HG03139 (cell line): ENCODE measurements around the gene RASA2.
A peak's percentile ranks its signal among the peaks of the same experiment; 100 is the strongest.
"Not testable (repeated sequence)": the region's sequence is repeated elsewhere in the genome, so short reads cannot be mapped to it uniquely, and the experiment has no call there.

Experiments used
- ATAC-seq: cut with Tn5 transposase; IDR thresholded peaks from one replicate; pipeline ENCODE4 v1.9.1; 2021; ENCODE audit not compliant: unreplicated experiment

Gene RASA2

DNA sequence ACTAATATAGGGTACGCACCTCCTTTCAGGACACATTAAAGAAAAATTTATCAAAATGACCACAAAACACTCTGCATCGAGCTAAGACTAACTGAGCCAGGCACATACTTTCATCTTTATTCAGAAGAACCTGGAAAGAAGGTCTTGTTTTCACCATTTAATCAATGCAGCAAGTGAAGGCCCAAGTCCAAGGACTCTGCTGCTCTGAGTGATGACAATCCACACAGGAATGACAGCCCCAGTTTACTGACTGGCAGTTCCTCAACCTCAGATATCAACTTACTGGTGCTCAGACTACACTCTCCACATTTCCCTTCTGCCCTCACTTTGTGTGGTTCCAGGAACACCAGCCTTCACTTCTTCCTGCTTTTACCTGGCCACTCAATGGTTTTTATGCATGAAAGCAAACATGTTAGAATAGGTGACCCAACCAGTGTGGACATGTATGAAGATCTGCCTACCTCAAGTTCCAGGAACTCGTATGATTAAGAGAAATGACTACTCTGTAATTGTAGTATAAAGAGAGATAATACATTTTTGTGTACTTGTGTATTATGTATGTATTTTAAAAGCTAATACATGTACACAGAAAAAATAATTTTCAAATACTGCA is 29.1 kb upstream of the RASA2 start:
- ATAC-seq, result no peak

DNA sequence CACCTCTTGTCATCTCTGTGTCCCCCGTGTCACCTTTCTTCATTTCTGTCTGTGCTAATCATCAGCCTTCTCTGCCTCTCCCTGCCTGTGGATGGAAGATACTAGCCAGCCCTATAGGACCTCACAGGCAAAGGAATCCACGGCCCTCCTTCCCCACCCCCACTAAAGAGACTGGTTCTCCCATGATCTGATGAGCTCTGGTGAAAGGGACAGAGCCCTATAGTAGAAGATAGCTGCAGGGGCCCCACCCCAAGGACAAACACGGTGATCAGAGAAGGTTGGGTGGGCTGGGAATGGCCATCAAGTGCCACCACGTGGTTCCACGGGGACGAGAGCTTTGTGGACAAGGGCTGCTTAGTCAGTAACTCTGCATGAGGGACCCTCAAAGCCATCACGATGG is 27.8 kb upstream of the RASA2 start:
- no peak for ATAC-seq

DNA sequence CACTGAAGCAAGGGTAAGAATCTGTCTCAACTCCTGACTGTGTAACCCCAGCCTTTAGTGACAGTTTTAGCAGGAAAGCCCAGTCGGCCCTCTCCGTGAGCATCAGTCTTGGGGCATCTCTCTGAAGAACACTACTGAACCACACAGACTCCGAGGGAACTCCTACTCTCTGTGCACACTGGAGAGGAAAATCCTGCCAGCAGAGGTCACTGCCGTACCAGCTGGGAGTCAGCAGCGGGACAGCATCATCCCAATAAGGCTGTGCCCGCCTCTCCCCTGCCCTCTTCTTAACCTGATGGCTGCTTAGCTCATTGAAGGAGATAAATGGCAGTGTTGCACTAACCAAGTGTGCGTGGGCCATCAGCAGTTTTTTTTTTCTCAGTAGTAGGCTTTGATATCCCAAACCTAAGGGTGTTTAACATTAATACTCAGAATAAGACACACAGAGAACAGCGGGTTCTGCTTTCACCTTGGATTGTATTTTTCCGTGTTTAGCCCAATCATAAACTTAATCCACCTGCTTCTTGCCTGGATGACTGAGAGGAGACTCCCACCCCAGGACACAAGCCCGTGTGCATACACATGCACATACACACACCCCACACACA is 26.6 kb upstream of the RASA2 start:
- peak; percentile 86 for ATAC-seq

DNA sequence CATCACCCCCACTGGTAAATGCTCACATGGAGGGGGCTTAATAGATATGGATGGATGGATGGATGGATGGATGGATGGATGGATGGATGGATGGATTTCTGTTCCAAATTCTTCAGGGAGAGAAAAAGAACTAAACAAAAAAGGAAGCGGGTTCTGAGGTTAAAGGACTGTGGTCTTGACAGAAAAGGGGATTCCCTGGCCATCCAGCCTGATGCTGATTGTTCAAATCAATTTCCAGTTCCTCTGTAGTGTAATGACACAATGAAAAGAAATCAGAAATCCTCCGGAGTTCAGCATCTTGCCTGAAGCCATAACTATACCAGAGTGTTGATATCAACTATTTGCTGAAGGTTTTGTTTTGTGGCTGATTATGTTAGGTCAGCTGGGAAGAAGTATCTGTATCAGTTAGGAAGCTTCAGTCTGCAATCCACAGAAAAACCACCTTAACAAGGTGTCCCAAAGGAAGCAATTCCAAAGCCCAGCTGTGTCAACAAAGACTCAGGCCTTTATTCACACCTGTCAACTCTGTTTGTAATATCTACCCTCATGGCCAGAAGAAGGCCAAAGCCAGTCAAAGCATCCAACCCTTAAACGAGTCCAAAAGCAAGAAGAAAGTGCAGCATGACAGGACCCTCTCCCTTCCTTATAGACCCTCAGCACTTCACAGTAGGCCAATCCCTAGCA is 24.5 kb upstream of the RASA2 start:
- no peak for ATAC-seq

DNA sequence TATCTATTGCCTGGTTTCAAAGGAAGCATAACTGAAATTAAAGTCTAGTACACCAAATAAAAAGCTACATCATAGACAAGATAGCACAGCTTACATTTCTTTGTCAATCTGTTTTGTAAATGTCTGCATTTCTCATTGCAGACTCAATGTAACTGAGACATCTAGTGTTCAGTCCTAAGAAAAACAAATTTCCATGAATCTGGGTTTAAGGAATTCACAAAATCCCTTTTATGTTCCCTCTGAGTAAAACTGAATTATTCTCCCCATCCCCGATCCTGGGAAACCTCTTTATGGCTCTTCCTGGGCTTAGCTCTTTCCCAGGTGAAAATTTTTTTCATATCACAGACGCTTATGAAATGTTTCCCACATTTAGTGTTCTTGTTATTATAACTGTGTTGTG is 21.6 kb upstream of the RASA2 start:
- ATAC-seq, result no peak

DNA sequence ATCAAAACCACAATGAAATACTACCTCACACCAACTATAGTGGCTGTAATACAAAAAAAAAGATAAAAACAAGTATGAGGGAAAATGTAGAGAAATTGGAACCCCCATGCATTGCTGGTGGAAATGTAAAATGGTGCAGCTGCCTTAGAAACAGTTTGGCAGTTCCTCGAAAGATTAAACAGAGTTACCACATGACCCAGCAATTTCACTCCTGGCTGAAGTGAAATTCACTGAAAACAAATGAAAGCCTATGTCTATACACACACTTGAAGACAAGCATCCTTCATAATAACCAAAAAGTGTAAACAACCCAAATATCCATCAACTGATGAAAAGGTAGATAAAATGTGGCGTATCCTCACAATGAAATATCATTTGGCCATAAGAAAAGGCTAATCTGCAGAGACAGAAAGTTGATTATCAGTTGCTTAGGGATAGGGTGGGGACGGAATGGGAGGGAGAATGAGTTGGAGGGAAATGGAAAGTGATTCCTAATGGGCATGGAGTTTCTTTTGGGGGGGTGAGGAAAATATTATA is 20.1 kb upstream of the RASA2 start:
- no peak for ATAC-seq

DNA sequence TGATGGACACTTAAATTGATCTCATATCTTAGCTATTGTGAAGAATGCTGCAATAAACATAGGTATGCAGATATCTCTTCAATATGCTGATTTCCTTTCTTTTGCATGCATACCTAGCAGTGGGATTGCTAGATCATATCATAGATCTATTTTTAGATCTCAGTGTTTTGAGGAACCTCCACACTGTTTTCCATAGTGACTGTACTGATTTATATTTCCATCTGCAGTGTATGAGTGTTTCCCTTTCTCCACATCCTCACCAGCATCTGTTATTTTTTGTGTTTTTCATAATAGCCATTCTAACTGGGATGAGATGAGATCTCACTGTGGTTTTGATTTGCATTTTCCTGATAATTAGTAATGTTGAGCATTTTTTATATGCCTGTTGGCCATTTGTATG is 17.1 kb upstream of the RASA2 start:
- no peak for ATAC-seq

DNA sequence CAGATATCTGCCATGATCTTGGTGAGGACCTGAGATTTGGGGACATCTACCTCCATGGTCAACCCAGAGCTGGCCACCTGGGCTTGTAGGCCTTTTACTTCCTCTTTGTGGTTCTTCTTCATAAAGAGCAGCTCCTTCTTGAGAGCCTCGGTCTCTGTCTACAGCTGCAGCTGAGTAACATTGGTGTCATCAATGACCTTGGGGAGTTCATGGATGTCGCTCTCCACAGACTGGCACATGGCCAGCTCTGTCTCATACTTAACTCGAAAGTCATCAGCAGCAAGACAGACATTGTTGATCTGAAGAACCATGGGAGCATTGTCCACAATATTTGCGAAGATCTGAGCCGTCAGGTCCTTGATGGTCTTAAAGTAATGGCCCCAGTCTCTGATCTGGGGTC is 15.7 kb upstream of the RASA2 start:
- no peak for ATAC-seq

DNA sequence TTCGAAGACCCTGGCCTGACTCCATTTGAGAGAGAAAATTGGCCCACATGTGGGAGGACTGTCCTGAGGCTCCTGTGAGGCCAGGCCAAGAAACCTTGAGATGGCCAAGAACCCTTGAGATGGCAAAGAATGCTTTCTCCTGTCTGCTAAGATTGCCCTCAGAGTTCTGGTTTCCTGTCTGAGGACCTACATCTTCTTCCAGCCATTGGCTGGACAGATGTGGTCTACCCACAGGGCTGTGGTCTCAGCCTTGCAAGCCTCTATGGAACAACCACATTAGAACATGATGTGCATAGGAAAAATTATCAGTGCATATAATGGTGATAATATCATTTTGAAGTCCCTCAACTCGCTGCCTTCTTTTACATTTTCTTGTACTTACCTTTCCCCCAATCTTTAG is 10.8 kb upstream of the RASA2 start:
- no peak for ATAC-seq

DNA sequence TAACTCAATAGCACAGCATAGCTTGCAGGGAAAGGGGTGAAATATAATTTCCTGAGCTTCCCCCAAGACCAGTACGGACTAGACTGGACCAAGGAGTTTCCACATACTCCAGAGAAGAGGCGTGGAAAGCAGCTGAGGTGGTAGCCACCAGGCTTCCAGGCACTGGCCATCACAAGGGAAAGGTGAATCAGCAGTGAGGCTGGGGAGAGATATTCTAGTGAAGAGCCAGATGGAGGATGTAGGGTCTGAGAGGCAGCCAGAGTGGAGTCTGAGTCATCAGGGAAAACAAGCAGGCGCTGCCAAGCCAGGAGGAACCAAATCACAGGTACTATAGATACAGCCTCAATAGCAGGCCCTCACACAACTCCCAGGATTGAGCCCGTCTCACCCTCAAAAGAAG is 9.6 kb upstream of the RASA2 start:
- no peak for ATAC-seq

DNA sequence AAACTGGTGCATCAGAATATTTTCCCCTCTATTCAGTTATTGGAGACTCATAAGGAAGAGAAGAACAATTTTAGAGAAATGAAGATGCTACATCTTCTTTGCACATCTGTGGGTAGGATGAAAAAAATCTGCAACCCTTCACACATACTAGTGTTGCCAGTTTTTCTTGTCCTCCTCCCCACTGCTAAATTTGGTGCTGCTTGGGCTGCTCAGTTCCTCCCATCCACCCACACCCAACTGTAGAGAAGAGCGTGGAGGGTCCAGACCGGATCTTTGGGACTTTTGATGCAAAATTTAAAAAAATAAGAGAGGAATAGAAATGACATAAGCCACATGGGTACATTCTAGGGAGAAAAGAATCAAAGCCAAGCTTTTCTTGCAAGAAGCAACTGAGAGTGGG is 8.7 kb upstream of the RASA2 start:
- ATAC-seq, result no peak

DNA sequence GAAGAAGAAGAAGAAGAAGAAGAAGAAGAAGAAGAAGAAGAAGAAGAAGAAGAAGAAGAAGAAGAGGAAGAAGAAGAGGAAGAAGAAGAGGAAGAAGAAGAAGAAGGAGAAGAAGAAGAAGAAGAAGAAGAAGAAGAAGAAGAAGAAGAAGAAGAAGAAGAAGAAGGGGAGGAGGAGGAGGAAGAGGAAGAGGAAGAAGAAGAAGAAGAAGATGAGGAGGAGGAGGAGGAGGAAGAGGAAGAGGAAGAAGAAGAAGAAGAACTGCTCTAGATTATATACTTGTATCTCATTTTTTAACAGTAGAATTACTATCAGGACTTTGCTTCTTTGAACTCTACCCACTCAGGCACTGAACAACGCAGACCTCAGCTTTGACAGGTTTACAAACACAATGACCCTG is 8.0 kb upstream of the RASA2 start:
- not testable (repeated sequence) for ATAC-seq

DNA sequence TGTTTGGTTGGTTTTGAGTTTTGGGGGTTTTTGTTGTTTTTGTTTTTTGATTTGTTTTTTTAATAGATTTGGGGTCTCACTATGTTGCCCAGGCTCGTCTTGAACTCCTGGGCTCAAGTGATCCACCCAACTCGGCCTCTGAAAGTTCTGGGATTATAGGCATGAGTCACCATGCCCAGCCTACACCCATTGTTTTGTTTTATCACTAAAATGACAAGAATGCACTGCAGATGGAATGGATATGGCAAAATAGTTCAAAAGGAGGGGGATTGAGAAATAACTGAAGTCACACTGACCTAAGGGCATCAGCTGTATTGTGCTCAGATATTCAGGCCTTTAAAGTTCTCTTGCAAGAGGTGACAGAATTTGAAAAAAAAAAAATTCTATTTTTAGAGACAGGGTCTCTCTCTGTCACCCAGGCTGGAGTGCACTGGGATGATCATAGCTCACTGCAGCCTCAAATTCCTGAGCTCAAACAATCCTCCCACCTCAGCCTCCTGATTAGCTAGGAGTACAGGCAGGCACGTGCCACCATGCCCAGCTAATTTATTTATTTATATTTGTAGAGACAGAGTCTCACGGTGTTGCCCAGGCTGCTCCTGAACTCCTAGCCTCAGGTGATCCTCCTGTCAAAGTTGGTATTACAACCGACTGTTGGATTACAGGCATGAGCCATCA is 4.4 kb upstream of the RASA2 start:
- ATAC-seq, result no peak

DNA sequence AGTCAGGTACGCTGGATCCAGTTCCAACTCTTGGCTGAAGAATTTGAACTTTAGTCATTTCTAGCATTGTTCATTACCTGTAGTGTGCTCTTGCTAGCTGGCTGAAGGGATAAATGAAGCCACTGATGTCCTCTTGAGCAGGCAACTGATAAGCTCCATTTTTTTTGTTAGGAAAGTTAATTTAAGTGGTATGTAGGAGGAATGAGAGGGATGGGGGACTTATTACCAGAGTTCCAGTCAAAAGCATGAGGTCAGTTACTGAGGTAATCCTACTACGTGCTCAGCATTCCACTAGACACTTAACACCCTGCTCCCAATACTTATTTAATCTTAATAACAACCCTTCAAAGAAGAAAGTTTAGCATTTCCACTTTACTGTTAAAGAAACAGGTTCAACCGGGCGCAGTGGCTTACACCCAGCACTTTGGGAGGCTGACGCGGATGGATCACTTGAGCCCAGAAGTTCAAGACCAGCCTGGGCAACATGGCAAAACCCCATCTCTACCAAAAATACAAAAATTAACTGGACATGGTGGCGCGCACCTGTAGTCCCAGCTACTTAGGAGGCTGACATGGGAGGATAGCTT is 2.0 kb upstream of the RASA2 start:
- no peak for ATAC-seq

DNA sequence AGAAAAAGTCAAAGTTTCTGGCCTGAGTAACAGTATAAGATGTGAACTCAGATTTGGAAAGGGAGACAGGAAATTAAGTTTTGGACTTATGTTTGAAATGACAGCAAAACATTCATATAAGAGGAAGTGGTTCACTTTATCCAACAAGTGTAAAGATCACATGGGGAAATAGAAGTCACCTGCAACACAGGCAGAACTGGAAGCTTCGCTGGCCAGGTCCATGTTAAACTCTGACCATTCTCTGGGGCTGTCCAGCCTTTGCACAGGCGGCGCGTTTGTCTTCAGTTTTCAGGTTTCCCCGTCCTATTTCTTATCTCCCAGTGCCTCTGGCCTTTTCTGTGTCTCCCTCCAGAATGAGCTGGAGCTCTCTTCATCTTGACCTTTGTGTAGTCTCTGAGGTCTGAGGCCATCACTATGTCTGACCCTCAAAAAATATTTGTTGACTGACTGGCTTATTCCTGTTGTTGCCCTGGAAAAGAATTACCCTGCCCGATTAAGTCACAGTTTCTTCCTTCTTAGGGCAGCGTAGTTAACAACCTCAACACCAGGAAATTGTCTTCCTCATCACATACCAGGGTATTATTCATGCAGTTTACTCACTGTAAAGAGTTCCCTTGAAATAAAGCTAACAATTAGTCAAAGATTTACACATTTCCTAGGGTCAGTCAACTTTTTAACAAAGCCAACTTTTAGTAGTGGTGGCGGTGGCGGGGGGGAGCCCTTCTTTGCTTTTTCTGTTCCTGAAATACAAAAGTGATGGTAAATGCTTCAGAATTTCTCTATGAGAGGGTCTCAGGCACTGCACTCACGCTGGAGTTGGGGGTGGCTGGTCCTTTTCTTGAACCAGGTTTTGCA is 959 bp upstream of the RASA2 start:
- no peak for ATAC-seq

DNA sequence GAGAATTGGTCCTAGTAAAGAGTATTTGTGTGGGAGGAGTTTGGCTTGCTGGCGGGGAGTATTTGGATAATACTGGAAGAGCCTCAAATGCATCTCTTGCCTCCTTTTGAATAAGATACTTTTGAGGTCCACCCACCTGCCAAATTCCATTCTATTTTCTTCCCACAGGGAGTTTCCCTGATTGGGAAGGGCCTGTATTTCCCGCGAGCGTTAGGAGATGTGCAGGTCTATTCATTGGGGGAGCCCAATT is 406 bp upstream of the RASA2 start:
- ATAC-seq, result no peak

DNA sequence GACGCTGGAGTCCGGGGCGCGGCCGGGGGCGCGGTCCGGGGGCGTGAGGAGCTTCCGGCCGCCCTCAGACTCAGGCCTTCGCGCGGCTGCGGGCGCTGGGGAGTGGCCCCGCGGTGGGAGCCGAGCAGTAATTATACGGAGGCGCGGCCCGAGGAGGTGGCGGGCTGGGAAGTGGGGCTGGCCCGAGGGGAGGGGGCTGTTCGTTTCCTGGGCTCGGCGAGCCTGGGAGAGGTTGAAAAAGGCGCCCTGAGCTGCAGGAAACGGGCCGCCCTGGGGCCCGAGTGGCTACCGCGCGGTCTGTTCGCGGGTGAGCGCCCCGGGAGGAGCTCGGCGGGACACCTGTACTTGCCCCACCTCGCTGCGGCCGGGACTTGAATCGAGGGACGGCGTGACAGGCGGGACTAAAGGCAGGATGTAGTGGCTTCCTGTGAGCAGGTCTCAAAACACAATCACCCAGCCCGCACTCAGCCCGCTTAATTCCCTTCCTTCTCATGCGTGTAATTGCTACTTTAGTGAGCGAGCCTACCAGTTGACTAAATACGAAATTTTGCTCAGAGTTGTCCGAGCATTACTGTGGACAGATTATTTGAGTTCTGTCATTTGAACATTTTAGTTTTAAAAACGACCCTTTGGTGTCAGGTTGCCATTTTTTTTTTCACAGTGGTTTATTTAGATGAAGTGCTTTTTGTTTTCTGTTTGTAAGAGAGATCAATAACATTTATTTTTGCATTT is 860 bp downstream of the RASA2 start:
- peak; percentile 79 for ATAC-seq

DNA sequence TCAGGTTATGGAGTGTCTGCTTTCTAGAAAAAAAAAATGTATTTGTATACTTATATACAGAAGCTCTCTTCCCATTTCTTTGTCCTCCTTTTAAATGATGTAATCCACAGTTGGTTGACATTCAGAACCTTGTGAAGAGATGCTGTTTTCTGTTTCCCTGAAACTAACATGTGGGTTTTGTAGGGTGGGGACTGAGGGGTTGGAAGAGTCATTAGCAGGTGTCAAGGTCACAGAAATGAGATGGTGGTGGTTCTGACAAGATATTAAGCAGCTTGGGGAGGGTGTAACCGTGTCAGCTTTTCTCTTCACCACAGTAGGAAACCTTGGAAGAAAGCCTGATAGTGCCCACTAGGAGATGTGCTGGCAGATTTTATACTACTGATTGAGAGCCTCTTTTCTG is 2.4 kb downstream of the RASA2 start:
- ATAC-seq, result no peak

DNA sequence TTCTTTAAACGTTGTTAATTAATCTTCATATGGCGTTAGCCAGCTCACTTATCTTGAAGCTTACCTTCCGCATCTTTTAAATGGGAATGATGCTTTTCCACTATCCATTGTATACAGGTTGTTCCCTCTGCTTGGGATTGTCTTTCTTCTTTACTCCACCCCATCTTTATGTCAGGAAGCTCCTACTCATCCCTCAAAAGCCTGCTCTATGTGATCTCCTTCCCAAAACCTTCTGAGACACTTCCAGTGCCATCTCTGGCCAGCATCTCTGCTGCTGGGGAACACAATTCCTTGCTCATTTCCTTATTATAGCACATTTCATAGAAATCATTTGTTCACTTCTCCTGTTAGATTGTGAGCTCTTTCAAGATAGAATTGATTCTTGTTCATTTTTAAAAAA is 4.3 kb downstream of the RASA2 start:
- no peak for ATAC-seq

DNA sequence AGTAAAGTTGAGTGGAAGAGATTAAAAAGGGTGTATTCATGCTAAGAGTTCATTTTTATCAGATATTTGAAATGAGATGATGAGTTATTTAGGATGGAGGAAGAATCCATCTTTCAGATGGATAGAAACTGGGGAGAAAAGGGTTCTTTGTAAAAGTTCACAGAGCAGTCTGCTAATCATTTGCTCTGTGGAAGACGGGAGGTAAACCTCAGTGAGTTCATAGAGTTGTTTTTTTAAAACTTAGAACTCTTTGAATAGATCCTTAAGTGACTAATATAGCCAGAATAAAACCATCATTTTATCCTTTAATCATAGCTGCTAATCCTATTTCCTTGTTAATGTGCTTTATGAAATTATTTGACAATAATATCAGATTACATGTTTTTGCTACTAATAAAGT is 5.1 kb downstream of the RASA2 start:
- no peak for ATAC-seq
